Raji (cell line): ENCODE results near the gene TBX19.

Source experiments
- POLR2A ChIP-seq: IDR thresholded peaks from 2 replicates; pipeline ENCODE4 v1.6.1; 2011; ENCODE audit warnings: low read depth, low read length, control low read depth; ENCODE audit not compliant: insufficient read depth

Gene TBX19

DNA sequence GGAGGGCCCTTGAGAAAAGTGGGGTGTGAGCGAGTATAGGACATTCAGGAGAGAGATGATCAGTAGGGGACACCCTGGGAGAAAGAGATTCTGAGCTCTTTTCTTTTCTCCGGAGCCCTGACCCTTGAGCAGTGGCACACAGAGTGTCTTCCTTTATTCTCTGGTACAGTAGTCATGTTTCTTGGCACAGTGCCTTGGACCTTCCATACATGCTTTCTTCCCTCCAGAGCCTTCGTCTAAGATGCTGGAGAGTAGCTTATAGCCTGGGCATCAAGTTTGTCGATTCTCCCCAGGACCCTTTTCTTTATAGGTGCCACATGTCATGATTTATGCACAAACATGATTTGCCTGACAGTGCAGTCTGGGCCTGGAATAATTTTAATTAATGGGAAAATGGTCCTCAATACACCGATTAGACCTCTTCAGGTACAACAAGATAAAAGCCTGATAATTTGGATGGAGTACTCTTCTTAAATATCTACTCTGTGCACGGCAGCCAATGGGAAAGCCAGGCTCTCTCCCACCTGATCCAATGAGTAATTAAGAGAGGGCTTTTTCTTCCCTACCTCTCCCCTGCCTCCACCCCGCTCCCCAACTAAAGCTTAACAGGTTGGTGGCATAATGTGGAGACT lies at the start of gene TBX19:
Gene TBX19 (plus strand): TSS at position 582 of the 632 bp plus-strand sequence. CDS start 214 bp downstream, outside the sequence.
- no peak for TF ChIP-seq POLR2A

DNA sequence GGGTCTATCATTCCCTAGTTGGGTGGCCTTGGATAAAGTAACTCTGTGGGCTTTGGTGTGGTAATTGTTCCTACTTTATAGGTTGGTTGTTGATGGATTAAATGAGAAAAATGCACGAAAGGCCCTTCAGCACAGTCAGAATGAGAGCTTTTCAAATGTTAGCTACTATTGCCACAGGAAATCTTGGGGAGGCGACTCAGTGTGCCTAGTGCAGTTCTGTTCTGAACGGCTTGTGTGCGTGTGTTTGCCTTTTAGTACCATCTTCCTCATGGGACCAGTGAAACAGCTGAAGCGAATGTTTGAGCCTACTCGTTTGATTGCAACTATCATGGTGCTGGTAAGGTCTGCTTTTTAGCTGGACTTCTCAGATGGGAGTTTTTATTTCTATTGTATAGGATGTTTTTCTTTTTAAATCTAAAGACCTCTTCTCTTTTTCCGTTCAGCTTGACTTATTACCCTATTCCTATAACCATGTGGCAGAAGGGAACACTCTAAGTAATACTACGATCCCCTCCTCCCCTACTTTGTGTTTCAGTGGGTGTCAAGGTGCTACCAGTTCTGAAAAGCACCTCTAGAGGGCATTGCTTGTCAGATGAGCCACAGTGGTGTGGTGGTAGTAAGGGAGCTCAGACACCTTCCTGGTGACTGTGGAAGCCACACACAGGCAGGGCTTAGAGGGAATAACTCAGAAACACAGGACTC lies 45.7 kb upstream of the TBX19 start:
- TF ChIP-seq POLR2A = no peak

DNA sequence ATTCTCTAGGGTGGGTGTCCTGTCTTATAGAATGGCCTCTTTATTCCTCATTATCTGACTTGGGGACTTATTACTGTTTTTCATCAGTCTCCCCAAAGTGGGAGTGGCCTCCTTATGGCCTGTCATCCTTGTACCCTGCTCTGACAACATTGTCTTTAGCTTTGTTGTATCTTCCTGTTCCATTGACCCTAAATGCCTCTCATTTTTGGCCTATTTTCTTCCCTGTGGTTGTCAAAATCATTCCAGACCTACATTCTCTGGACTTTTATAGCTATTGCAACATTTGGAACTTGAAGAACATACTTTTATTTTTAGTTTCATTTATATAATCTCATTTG lies 45.2 kb upstream of the TBX19 start:
- TF ChIP-seq POLR2A = no peak

DNA sequence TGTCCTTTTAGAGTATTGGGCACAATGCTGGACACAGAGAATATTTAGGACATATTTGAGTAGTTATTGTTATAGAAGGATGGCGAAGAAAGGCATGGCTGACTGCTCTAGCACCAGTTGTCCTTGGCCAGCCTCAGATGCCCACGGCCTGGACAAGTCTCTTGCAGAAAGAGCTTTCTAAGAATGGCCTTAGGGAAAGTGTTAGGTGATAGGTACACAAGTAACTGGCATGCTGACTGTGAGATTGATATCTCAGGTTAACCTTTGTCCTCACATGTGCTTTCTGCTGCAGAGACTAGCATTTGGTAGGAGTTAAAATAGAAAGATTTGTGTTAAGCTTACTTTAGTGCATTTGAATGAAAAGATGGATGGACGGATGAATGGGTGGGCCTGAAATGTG lies 44.7 kb upstream of the TBX19 start:
- TF ChIP-seq POLR2A = no peak

DNA sequence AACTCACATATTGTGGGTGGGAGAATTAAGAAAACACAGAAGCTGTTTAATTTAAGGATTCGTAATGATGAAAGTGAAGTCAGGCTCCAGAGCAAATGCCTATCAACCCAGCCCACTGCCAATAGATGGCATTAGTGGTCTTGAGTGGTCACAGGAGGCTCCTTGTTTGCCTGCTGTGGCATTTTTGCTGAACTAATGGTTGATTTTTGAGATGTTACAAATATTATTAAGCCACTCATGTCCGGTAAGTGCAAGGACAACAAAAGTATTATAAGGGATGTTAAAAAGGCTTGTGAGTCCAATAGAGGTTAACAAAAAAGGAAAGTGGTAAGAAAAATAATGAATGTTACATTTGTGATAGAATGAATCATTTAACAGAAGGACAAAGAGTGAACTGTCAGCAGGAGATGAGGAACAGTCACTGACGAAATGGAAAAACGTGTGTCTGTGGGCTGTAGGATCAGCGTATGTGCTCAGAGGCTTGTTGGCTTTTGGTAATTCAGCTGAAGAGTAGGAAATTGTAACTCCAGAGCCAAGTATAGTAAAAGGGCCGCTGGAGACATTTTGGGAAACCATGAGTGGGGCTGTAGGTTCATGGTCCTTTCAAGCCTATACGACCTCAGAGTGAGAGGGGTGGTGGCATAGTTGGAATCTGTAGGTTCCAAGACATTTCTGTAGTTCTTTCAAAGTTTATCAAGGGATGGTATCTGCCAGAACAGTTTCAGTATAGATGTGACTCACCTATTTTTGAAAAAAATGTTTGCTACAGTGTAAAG lies 43.7 kb upstream of the TBX19 start:
- no peak for TF ChIP-seq POLR2A

DNA sequence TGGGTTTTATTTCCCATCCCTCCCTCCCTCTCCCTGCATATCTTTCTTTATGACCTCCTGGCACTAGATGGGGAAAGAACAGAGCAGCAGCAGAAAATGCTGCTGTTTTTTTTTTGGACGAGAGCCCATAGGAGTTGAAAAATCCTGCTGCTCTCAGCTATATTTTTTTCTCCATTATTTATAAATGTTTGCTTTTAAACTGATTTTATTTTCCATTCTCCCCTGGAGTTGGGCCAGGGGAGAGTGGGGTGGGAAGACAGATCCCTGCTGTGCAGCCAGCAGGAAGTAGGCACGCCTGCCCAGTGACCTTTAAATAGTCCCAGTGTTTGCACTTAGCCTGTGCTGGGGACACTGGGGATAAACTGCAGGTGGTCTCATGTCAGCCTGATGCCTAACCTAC lies 37.5 kb upstream of the TBX19 start:
- no peak for TF ChIP-seq POLR2A

DNA sequence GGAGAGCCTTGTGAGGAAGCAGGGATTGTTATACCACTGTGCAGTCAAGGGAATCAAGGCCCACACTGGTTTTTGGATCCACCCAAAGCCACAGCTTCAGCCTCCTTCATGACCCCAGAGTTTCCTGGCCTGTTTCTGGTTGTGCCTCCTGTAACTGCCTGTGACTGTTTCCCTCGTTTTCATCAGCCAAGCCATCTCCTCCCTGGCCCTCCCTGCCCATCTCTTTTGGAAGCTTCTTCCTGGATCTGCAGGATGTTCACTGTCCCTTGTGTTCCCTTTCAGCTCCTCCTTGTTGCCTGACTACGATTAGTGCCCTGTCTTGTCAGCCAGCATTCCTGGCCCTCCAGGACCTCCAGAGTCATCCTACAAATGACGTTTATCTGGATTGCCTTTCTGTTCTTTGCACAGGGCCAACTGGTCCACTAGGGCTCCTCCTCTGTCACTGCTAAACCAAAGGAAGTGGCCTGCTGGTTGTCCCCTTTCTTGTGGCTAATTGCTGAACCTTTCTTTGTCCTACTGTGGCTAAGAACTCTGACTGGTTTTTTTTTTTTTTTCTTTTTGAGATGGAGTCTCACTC lies 37.0 kb upstream of the TBX19 start:
- TF ChIP-seq POLR2A = no peak

DNA sequence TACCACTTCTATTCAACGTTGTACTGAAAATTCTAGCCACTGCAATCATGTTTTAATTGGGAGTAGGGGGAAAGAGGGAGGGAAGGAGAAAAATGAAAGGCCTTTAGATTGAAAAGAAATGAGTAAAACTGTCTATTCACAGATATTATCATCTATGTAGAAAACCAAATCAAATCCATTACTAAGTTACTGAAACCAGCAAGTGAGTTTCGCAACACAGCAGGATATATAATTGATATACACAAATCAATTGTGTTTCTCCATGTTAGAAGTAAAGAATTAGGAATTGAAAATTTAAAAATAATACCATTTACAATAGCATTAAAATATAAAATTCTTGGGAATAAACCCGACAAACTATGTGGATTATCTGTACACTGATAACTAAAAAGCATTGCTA lies 35.6 kb upstream of the TBX19 start:
- TF ChIP-seq POLR2A = no peak

DNA sequence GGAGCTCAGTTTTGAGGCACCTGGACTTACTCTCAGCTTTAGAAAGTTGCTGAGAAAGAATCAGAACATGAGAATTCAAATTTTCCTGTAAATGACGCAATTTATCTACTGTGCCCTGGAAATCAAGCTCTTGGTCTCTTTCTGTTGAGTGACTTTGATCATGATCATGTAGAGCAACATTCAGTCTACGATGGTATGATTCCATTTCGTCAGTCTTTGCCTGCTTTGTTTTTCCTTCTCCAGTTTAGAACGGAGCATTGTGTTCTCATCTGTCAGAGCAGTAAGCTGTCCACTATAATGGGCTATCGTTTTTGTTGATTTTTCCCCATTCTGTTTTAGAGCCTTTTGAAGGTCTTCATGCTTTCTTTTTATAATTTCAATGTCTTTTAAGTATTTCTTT lies 34.2 kb upstream of the TBX19 start:
- no peak for TF ChIP-seq POLR2A

DNA sequence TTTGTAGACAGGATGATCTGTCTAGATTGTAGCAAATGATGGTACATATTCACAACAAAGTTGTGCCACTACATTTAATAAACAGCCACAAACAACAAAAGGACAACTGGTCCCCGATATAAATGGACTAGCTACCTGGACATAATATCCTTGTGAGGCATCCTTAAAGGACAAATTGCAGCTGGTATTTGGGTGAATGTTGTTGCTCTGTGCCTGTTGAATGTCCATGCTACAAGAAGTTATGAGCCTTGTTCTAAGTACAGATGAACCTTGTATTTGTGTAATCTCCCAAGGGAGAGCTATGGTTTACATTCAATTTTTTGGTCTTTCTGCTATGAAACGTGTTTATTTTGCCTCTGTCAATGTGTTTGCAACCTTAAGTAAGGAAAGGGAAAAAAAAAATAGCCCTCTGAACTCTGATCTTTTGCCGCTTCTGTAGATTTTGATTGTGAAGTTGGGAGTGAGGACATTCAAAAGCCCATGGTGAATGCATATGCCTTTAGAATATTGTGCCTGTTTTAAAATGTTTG lies 28.4 kb upstream of the TBX19 start:
- TF ChIP-seq POLR2A = no peak

DNA sequence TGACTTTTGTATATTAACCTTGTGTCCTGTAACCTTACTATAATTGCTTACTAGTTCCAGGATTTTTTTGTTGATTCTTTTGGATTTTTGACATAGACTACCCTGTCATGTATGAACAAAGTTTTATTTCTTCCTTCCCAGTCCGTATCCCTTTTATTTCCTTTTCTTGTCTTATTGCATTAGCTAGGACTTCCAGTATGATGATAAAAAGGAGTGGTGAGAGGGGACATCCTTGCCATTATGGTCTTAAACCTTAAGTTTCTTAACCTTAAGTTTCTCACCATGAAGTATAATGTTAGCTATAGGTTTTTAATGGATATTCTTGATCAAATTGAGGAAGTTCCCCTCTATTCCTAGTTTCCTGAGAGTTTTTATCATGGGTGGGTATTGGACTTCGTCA lies 24.5 kb upstream of the TBX19 start:
- TF ChIP-seq POLR2A = no peak

DNA sequence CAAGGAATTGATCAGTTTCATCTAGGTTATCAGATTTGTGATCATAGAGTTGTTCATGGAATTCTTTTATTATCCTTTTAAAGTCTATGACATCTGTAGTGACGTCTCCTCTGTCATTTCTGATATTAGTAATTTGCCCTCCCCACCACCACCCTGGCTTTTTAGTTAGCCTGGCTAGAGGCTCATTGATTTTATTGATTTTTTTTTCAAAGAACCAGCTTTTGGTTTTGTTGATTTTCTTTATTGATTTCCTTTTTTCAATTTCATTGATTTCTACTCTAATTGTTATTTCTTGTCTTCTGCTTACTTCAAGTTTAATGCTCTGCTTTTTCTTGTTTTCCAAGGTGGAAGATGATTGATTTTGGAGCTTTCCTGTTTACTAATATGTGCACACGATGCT lies 23.3 kb upstream of the TBX19 start:
- no peak for TF ChIP-seq POLR2A

DNA sequence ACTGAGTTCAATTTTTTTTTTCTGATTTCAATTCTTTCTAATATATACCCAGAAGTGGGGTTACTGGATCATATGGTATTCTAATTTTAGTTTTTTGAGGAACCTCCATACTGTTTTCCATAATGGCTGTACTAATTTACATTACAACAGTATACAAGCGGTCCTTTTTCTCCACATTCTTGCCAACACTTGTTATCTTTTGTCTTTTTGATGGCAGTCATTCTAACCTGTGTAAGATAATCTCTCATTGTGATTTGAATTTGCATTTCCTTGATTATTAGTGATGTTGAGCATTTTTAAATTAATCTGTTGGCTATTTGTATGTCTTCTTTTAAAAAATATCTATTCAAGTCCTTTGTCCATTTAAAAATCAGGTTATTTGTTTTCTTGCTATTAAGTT lies 21.1 kb upstream of the TBX19 start:
- TF ChIP-seq POLR2A = no peak

DNA sequence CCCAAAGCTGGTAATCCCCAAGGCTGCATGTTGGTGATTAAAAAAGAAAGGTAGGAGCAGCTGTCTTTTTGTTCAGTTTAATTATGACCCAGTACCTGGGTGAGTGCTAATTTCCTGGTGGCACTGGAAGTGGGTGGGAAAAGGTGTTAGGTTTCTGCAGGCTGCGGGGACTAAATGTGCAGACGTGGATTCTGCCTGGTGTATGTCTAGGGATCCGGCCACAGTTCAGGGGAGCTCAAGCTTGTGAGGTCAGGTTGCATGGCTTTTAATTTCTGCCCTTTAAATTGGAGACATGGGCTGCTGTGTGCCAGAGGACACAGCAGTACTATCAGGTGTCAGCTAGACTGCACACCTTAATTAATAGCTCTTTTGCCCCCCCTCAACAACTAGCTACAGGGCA lies 20.3 kb upstream of the TBX19 start:
- TF ChIP-seq POLR2A = no peak

DNA sequence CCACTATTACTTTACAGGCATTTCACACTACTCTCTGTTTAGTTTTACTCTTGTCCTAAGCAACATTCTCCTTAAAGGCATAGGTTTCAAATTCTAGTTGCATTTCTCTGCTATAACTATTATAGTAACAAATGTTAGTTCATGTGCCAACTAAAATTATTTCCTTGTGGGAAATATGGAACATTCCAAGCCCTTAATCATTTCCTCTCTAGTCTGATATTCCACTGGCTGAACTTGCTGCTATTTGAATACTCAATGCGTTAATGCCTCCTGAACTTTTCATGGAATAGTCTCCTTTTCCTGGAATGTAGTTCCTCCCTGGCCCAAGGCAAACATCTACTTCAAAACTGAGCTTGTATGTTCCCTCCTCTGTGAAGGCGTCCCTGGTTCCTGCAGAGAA lies 19.3 kb upstream of the TBX19 start:
- no peak for TF ChIP-seq POLR2A

DNA sequence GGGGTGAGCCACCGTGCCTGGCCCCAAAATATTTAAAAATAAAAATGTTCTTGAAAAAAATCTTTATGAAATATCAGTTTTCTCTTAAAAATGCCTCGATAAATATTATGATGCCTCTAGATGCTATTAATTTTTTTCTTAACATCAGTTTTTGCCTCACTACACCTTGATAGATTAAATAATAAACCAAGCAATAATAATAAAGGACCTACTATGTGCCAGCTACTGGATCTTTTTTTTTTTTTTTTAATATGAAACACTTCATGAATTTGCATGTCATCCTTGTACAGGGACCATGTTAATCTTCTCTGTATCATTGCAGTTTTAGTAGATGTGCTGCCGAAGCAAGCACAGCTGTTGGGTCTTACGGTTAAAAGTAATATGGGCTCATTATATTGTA lies 17.5 kb upstream of the TBX19 start:
- no peak for TF ChIP-seq POLR2A

DNA sequence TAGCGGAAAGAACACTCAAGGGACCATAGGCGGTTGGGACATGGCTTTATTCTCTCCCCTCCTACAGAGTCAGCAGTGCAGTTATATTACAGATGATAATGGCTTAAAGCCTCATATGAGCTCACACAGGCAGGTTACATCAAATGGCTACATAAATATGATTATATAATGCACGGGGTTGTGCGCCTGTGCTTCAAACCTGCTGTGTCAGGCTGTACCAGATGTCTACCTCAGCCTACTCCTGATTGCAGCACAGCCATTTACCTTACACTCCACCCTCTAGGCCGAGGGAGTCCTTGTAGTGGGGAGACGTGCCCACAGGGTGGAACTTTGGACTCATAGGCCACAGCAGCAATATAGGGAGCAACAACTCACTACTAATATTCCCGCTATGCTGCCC lies 16.4 kb upstream of the TBX19 start:
- no peak for TF ChIP-seq POLR2A
